Measurements from ENCODE around the gene INSIG2. TPM values are rescaled to one million over a fixed set of nuclear protein-coding genes. Genes with fewer than 3 reads are reported as not detected.

The INSIG2 gene
- total RNA-seq, 1 donor from 2014 or later = 16.8 TPM

DNA sequence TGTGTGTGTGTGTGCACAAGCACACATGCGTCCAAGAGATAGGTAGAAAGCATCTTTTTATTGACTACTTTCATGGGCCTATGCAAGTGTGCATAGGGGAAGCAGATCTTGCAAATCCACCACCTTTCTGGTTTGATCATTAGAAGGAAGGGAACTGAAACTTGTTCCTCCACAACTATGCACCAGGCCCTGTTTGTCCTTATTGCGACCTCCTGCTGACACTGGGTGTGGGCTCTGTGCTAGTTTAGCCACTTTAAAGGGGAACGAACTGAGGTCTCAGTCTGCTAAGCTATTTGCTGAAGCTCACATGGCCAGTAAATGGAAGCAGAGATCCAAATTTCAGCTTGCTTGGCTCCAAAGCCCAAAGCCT, 32.1 kb upstream of the INSIG2 start:
- Mint-ChIP-seq H3K9me3 (no peaks in the 10 kb centered on the region), H3K27ac (peak overlapping the region; percentile 90), H3K4me1 (peaks cover 63% of the 10 kb centered on the region), H3K36me3 (ENCODE audit: low read depth) (no peaks in the 10 kb centered on the region), H3K27me3 (no peaks in the 10 kb centered on the region), H3K4me3 (peak overlapping the region; percentile 66)
- ChIA-PET CTCF (interaction anchor here (0.8 to 11.4 kb wide), 4 partner anchors 7 to 24 kb away, joined by 3 to 342 read pairs (median 5); no protein-coding TSS in a partner anchor), POLR2A (interaction anchor here (0.7 to 2.3 kb wide), 5 partner anchors 9 to 168 kb away, joined by 4 to 18 read pairs (median 10); partner anchors contain the start of genes CCDC93 and INSIG2)
- TF ChIP-seq, protein P1, sequence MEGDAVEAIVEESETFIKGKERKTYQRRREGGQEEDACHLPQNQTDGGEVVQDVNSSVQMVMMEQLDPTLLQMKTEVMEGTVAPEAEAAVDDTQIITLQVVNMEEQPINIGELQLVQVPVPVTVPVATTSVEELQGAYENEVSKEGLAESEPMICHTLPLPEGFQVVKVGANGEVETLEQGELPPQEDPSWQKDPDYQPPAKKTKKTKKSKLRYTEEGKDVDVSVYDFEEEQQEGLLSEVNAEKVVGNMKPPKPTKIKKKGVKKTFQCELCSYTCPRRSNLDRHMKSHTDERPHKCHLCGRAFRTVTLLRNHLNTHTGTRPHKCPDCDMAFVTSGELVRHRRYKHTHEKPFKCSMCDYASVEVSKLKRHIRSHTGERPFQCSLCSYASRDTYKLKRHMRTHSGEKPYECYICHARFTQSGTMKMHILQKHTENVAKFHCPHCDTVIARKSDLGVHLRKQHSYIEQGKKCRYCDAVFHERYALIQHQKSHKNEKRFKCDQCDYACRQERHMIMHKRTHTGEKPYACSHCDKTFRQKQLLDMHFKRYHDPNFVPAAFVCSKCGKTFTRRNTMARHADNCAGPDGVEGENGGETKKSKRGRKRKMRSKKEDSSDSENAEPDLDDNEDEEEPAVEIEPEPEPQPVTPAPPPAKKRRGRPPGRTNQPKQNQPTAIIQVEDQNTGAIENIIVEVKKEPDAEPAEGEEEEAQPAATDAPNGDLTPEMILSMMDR (IDR thresholded peaks at IDR 0.05) = no peak
- peak; percentile 89 for ATAC-seq (ENCODE audit: low read depth)
- DNase-seq = peak; percentile 34
- intact Hi-C loops (cut with micrococcal nuclease) = loop anchor here (1.0 to 2.0 kb wide), 5 partner anchors 10 to 242 kb away; partner anchors contain the start of genes CCDC93, DDX18 and INSIG2

DNA sequence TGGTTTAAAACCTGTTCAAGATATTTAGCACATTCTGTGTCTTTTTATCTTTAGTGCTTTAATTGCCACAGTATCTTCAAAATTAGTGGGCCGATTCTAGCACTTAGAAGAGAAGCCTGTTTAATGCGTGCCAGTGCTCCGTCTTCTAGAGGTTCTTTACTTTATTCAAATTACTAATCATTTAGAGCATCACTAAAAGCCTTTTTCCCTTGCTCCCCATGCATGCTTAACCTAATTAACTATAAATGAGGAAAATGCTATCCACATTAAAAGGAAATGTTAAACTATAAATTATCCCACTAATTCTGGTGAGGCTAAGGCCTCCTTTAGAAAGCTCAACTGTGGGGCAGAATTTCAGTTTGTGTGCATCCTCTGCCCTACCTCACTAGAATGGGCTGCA, 31.5 kb upstream of the INSIG2 start:
- ChIA-PET POLR2A (interaction anchor here (0.7 to 2.3 kb wide), 5 partner anchors 10 to 167 kb away, joined by 4 to 18 read pairs (median 10); partner anchors contain the start of genes CCDC93 and INSIG2), CTCF (interaction anchor here (1.2 to 11.4 kb wide), 3 partner anchors 7 to 24 kb away, joined by 3 to 342 read pairs (median 7); no protein-coding TSS in a partner anchor)
- no peak for DNase-seq
- H3K4me1 Mint-ChIP-seq = peaks cover 68% of the 10 kb centered on the region
- H3K27me3 Mint-ChIP-seq = no peaks in the 10 kb centered on the region
- no peaks in the 10 kb centered on the region for H3K9me3 Mint-ChIP-seq
- H3K36me3 Mint-ChIP-seq (ENCODE audit: low read depth) = no peaks in the 10 kb centered on the region
- TF ChIP-seq, protein P1 (IDR thresholded peaks at IDR 0.05) = no peak
- H3K27ac Mint-ChIP-seq = peak overlapping the region; percentile 90
- H3K4me3 Mint-ChIP-seq = no peak overlapping the region
- no peak for ATAC-seq (ENCODE audit: low read depth)
- intact Hi-C loops (cut with micrococcal nuclease) = loop anchor here (1.0 to 2.0 kb wide), 5 partner anchors 10 to 242 kb away; partner anchors contain the start of genes CCDC93, DDX18 and INSIG2

DNA sequence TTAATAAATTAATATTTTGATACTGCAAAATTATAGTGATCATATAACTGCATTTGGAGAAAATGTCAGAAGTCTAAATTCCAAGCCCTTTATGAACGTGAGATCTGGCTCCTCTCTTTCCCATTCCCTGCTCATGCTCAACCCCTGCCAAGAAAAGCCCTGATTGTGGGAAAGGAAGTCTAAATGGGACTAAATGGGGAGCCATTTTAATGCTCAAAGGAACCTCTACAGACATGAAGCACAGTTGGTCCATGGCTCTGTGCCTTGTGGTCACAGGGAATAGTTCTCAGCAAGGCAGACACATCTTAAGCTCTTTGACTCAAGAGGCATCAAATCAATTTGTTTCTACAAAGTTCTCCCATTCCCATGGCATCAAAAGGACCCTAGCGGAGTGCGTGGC, 29.3 kb upstream of the INSIG2 start:
- Mint-ChIP-seq H3K27ac (no peak overlapping the region), H3K36me3 (ENCODE audit: low read depth) (no peaks in the 10 kb centered on the region), H3K9me3 (no peaks in the 10 kb centered on the region), H3K27me3 (no peaks in the 10 kb centered on the region), H3K4me1 (peaks cover 68% of the 10 kb centered on the region), H3K4me3 (no peak overlapping the region)
- TF ChIP-seq, protein P1 (IDR thresholded peaks at IDR 0.05) = no peak
- ChIA-PET POLR2A (interaction anchor here (2.5 kb wide), 1 partner anchor 12 kb away, joined by 18 read pairs; no protein-coding TSS in a partner anchor), CTCF (interaction anchor here (1.2 to 11.4 kb wide), 3 partner anchors 10 to 56 kb away, joined by 3 to 342 read pairs (median 7); no protein-coding TSS in a partner anchor)
- intact Hi-C loops (cut with micrococcal nuclease) = no loop called here
- DNase-seq (no peak), ATAC-seq (ENCODE audit: low read depth) (no peak)

DNA sequence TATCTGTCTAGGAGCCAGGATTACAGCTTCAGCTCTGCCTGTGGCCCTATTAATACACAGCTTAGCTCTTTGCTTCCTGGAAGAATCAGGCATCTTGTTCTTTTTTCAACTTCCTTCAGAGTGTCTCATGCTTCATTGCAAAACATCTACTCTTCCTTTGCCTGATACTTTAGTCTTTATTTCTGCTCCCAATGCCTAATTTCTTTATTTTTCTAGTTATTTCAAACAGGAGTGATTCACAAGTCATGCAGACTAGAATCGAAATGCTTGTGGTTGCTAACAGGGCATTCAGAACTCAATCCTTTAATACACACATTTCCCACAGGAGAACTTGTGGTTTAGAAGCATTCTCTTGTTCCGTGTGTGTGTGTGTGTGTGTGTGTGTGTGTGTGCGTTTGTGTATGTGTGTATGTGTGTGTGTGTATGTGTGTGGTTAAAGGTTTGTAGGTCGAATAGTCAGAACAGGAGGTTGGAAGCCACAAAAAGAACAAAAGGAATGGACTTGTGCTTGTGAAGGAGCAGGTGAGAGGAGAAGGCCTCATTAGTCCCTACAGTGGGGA, 28.3 kb upstream of the INSIG2 start:
- Mint-ChIP-seq H3K9me3 (no peaks in the 10 kb centered on the region), H3K36me3 (ENCODE audit: low read depth) (no peaks in the 10 kb centered on the region), H3K27me3 (peaks cover 2% of the 10 kb centered on the region), H3K27ac (peak overlapping the region; percentile 61), H3K4me3 (peak overlapping the region; percentile 21), H3K4me1 (peaks cover 60% of the 10 kb centered on the region)
- POLR2A ChIA-PET = interaction anchor here (2.5 kb wide), 1 partner anchor 13 kb away, joined by 18 read pairs; no protein-coding TSS in a partner anchor
- ATAC-seq (ENCODE audit: low read depth) (no peak), DNase-seq (no peak)
- CTCF ChIA-PET = interaction anchor here (0.7 to 11.4 kb wide), 6 partner anchors 9 to 28 kb away, joined by 3 to 342 read pairs (median 4); no protein-coding TSS in a partner anchor
- intact Hi-C loops (cut with micrococcal nuclease) = no loop called here
- TF ChIP-seq, protein P1 (IDR thresholded peaks at IDR 0.05) = no peak
